B cell (primary cell): Measurements from ENCODE around the gene CD209. TPM values are rescaled to one million over a fixed set of nuclear protein-coding genes. Genes with fewer than 3 reads are reported as not detected.

Experiments used
- ATAC-seq: fragments of 200-7000 bp; cut with Tn5 transposase; one replicate; pipeline ENCODE4 v1.10.0; 2021; ENCODE audit warnings: low read depth, mild to moderate bottlenecking, moderate number of reproducible peaks, moderate library complexity
- CTCF ChIA-PET: fragments of 350-600 bp; sonication (Branson Sonifier 250); formaldehyde crosslinking; loops from one replicate; lab custom pipeline; 2021; ENCODE audit warnings: antibody characterized with exemption, inconsistent platforms; lab: Charles Lee
- POLR2A ChIA-PET: fragments of 350-600 bp; sonication (Branson Sonifier 250); formaldehyde crosslinking; loops from one replicate; lab custom pipeline; 2021; ENCODE audit warnings: antibody characterized with exemption; lab: Charles Lee
- DNase-seq: peaks from one replicate; pipeline ENCODE4 v3.0.0; 2013
- H2AFZ ChIP-seq: 2 replicates; pipeline ENCODE4 v1.6.1; 2012; ENCODE audit warnings: mild to moderate bottlenecking, low read depth, low read length; ENCODE audit not compliant: insufficient read depth, poor library complexity, severe bottlenecking
- H3K27ac ChIP-seq, 2 donors: 1 replicate in 1 of 2; 2 replicates in 1 of 2; pipeline ENCODE4 v1.5.1; 2012 to 2013; ENCODE audit warnings: low read length in 2 of 2, mild to moderate bottlenecking in 2 of 2, moderate library complexity in 1 of 2
- H3K27me3 ChIP-seq, 4 experiments: fragments of 200-600 bp in 1 of 4; sonication (generic) in 1 of 4; replicated peaks in 1 of 4; 1 replicate in 2 of 4; 2 replicates in 2 of 4; pipeline versions ENCODE4 v1.6.1 to v1.7.0; 2013 to 2016; ENCODE audit warnings: low read length in 3 of 4, mild to moderate bottlenecking in 2 of 4, mixed read lengths in 1 of 4, moderate library complexity in 1 of 4; ENCODE audit not compliant: insufficient read depth in 4 of 4, control insufficient read depth in 3 of 4; ENCODE audit errors: control extremely low read depth in 1 of 4
- H3K36me3 ChIP-seq, 2 experiments: replicated peaks in 1 of 2; 1 replicate in 1 of 2; 2 replicates in 1 of 2; pipeline versions ENCODE4 v1.6.1 to v1.7.1; 2013; ENCODE audit warnings: low read length in 1 of 2; ENCODE audit not compliant: insufficient read depth in 2 of 2, control insufficient read depth in 1 of 2; ENCODE audit errors: control extremely low read depth in 1 of 2, extremely low read depth in 1 of 2
- H3K4me1 ChIP-seq, 2 donors: fragments of 200-600 bp in 1 of 2; sonication (generic) in 1 of 2; 1 replicate in 1 of 2; 2 replicates in 1 of 2; pipeline versions ENCODE4 v1.5.1 to v1.6.1; 2013 to 2017; ENCODE audit warnings: low read length in 2 of 2; ENCODE audit not compliant: control insufficient read depth in 2 of 2, insufficient read depth in 2 of 2
- H3K4me2 ChIP-seq: replicated peaks from 2 replicates; pipeline ENCODE3; 2012; ENCODE audit warnings: mild to moderate bottlenecking, low read depth, low read length; ENCODE audit not compliant: poor library complexity, severe bottlenecking
- H3K4me3 ChIP-seq, 5 experiments: fragments of 200-600 bp in 1 of 5; sonication (generic) in 1 of 5; 1 replicate in 3 of 5; 2 replicates in 2 of 5; pipeline versions ENCODE4 v1.5.1 to v1.7.0; 2011 to 2016; ENCODE audit warnings: low read length in 4 of 5, mild to moderate bottlenecking in 4 of 5, low read depth in 2 of 5, control low read depth in 1 of 5, moderate library complexity in 1 of 5; ENCODE audit not compliant: insufficient read depth in 1 of 5; ENCODE audit errors: control extremely low read depth in 1 of 5, extremely low read depth in 1 of 5
- H3K79me2 ChIP-seq: fragments of 200-600 bp; sonication (generic); one replicate; pipeline ENCODE4 v1.6.0; 2016; ENCODE audit warnings: low read length; ENCODE audit not compliant: control insufficient read depth, insufficient read depth
- H3K9ac ChIP-seq: fragments of 200-600 bp; sonication (generic); 2 replicates; pipeline ENCODE4 v1.6.1; 2017; ENCODE audit warnings: mild to moderate bottlenecking, low read length, moderate library complexity
- H3K9me3 ChIP-seq, 3 donors: one replicate each; pipeline versions ENCODE4 v1.6.1 to v1.7.1; 2013; ENCODE audit warnings: low read length in 2 of 3; ENCODE audit not compliant: control insufficient read depth in 2 of 3, insufficient read depth in 1 of 3; ENCODE audit errors: control extremely low read depth in 1 of 3
- H4K20me1 ChIP-seq: 2 replicates; pipeline ENCODE4 v1.6.0; 2012; ENCODE audit warnings: mild to moderate bottlenecking, low read length; ENCODE audit not compliant: insufficient read depth, control insufficient read depth, poor library complexity, severe bottlenecking
- H3K27ac Mint-ChIP-seq: one replicate; pipeline ENCODE4 v1.8.0; 2021; ENCODE audit warnings: mixed read lengths
- H3K27me3 Mint-ChIP-seq: one replicate; pipeline ENCODE4 v1.8.0; 2021; ENCODE audit warnings: mixed read lengths
- H3K4me1 Mint-ChIP-seq: one replicate; pipeline ENCODE4 v1.8.0; 2021; ENCODE audit warnings: mixed read lengths
- H3K4me3 Mint-ChIP-seq: one replicate; pipeline ENCODE4 v1.8.0; 2021; ENCODE audit warnings: mixed read lengths
- H3K9me3 Mint-ChIP-seq: one replicate; pipeline ENCODE4 v1.8.0; 2022; ENCODE audit warnings: mixed read lengths; ENCODE audit not compliant: insufficient read depth
- EZH2 ChIP-seq: IDR thresholded peaks from 2 replicates; pipeline ENCODE4 v1.6.1; 2012; ENCODE audit warnings: borderline replicate concordance, low read depth, mild to moderate bottlenecking, moderate library complexity, low read length; ENCODE audit not compliant: insufficient read depth, poor library complexity, severe bottlenecking
- WGBS: methylation state at CpG from one replicate; pipeline ENCODE4 v1.1.5; 2013; ENCODE audit warnings: missing lambda C conversion rate; ENCODE audit not compliant: insufficient coverage; 5-methylcytosine and 5-hydroxymethylcytosine counted together
- intact Hi-C: fragments of 100-400 bp; cut with micrococcal nuclease; formaldehyde crosslinking; loops from one replicate; pipeline ENCODE4 v1.10.0; 2022
- polyA plus RNA-seq: library from polyadenylated mRNA; depleted of rRNA; stranded (reverse); fragments of >200 nt; gene quantifications from 2 replicates; pipeline ENCODE4 v1.2.3, GENCODE V29; 2012
- total RNA-seq, 2 donors: library from RNA; stranded (reverse); fragments of 120-200 nt in 1 of 2; gene quantifications; 1 replicate in 1 of 2; 2 replicates in 1 of 2; pipeline versions ENCODE4 v1.2.3 to v1.2.4, GENCODE V29; 2013 to 2022
- TF ChIP-seq, protein P1 (sequence below): fragments of 200-600 bp; IDR thresholded peaks from one replicate; pipeline ENCODE4 v1.8.0; 2022; ENCODE audit warnings: antibody characterized with exemption, mild to moderate bottlenecking

Gene CD209
- total and polyA plus RNA-seq, 2 donors (not counting 1 experiment from before 2014, with no cell fraction given): 0.10 TPM; not detected in 1

DNA sequence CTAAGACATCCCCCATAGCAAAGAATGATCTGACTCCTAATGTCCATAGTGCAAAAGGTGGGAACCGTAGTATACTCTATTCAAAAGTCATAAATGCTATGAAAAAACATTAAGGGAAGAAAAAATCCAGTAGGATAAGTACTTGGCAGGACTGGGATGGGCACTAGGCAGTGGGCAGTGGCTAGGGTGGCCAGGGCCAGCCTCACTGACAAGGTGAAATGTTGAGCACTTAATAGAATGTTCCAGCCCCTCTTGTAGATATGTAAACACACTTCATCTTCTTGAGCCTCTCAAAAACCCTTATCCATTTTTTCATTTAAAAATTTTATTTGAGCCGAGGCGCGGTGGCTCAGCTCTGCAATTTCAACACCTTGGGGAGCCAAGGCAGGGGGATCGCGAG is 14.0 kb downstream of the CD209 start:
- ATAC-seq (no peak), DNase-seq (no peak)
- 67% methylated on average over 3 of the region's 6 CpGs for WGBS
- Mint-ChIP-seq H3K27ac (no peak overlapping the region), H3K27me3 (peaks cover 17% of the 10 kb centered on the region), H3K4me3 (no peak overlapping the region), H3K9me3 (no peaks in the 10 kb centered on the region), H3K4me1 (peaks cover 30% of the 10 kb centered on the region)
- TF ChIP-seq, protein P1, sequence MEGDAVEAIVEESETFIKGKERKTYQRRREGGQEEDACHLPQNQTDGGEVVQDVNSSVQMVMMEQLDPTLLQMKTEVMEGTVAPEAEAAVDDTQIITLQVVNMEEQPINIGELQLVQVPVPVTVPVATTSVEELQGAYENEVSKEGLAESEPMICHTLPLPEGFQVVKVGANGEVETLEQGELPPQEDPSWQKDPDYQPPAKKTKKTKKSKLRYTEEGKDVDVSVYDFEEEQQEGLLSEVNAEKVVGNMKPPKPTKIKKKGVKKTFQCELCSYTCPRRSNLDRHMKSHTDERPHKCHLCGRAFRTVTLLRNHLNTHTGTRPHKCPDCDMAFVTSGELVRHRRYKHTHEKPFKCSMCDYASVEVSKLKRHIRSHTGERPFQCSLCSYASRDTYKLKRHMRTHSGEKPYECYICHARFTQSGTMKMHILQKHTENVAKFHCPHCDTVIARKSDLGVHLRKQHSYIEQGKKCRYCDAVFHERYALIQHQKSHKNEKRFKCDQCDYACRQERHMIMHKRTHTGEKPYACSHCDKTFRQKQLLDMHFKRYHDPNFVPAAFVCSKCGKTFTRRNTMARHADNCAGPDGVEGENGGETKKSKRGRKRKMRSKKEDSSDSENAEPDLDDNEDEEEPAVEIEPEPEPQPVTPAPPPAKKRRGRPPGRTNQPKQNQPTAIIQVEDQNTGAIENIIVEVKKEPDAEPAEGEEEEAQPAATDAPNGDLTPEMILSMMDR: no peak
- no peak for TF ChIP-seq EZH2
- H3K27me3 ChIP-seq: peaks cover 0 to 30% (median 14%) of the 10 kb centered on the region in 4 experiments
- no peaks in the 10 kb centered on the region for H3K79me2 ChIP-seq
- H3K36me3 ChIP-seq: no peaks in the 10 kb centered on the region
- no peak overlapping the region for H2AFZ ChIP-seq
- H3K27ac ChIP-seq: no peak overlapping the region
- ChIA-PET CTCF (no interaction called here), POLR2A (no interaction called here)
- H3K9ac ChIP-seq: no peak overlapping the region
- H3K4me2 ChIP-seq: no peak overlapping the region
- intact Hi-C loops: no loop called here
- H4K20me1 ChIP-seq: no peaks in the 10 kb centered on the region
- H3K9me3 ChIP-seq: peaks cover 0 to 16% (median 0%) of the 10 kb centered on the region in 3 donors
- peaks cover 26 to 36% of the 10 kb centered on the region in 2 donors for H3K4me1 ChIP-seq
- H3K4me3 ChIP-seq: no peak overlapping the region

DNA sequence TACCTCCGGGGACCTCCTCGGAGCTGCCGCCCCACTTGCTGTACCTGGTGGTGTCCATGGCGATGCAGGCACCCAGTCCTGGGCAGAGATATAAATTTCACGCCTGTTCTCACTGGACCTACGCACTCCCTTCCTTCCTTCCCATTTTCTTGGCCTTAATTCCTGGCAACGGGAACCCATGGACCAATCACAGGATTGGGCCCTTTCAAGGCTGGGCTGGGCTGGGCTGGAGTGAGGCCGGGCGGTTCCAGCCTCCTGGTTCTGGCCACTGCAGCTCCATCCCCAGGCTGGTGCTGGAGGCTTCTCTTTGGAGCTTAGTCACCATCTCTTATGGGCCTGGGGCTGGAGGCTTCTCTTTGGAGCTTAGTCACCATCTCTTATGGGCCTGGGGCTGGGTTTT is 15.3 kb downstream of the CD209 start, which contains the start of gene CLEC4G:
TSS of gene CLEC4G (minus strand) at position 66 of the 400 bp plus-strand sequence. CDS start at position 58, 8 bp downstream.
- Histone ChIP-seq H4K20me1 (no peaks in the 10 kb centered on the region), H2AFZ (peak within 1 kb of the TSS; percentile 33), H3K4me1 (peaks cover 27 to 40% of the 10 kb centered on the region in 2 donors), H3K4me2 (peak within 1 kb of the TSS; percentile 77), H3K27ac (no peak within 1 kb of the TSS), H3K36me3 (no peaks in the 10 kb centered on the region), H3K79me2 (no peaks in the 10 kb centered on the region), H3K4me3 (no peak within 1 kb of the TSS), H3K9ac (peak within 1 kb of the TSS; percentile 53), H3K9me3 (peaks cover 0 to 22% (median 0%) of the 10 kb centered on the region in 3 donors), H3K27me3 (peaks cover 0 to 40% (median 18%) of the 10 kb centered on the region in 4 experiments)
- no peak for TF ChIP-seq EZH2
- TF ChIP-seq, protein P1: no peak
- Mint-ChIP-seq H3K4me1 (peaks cover 34% of the 10 kb centered on the region), H3K9me3 (no peaks in the 10 kb centered on the region), H3K4me3 (peak within 1 kb of the TSS; percentile 34), H3K27me3 (peaks cover 27% of the 10 kb centered on the region), H3K27ac (peak within 1 kb of the TSS; percentile 37)
- ATAC-seq (no peak), DNase-seq (no peak)
- ChIA-PET POLR2A (interaction anchor here (0.6 kb wide), 1 partner anchor 461 kb away, joined by 3 read pairs; no protein-coding TSS in a partner anchor), CTCF (interaction anchor here (1.1 kb wide), 1 partner anchor 72 kb away, joined by 3 read pairs; no protein-coding TSS in a partner anchor)
- intact Hi-C loops: no loop called here
- 92% methylated on average over 9 of the region's 9 CpGs for WGBS
